NCI-H1092 treated with DMSO at 0.1 percent for 48 hours (cell line): ENCODE data around the gene PDGFRB.

Experiments
- DNase-seq: peaks from one replicate; lab custom pipeline; 2025; lab: John Stamatoyannopoulos, UW

PDGFRB gene

DNA sequence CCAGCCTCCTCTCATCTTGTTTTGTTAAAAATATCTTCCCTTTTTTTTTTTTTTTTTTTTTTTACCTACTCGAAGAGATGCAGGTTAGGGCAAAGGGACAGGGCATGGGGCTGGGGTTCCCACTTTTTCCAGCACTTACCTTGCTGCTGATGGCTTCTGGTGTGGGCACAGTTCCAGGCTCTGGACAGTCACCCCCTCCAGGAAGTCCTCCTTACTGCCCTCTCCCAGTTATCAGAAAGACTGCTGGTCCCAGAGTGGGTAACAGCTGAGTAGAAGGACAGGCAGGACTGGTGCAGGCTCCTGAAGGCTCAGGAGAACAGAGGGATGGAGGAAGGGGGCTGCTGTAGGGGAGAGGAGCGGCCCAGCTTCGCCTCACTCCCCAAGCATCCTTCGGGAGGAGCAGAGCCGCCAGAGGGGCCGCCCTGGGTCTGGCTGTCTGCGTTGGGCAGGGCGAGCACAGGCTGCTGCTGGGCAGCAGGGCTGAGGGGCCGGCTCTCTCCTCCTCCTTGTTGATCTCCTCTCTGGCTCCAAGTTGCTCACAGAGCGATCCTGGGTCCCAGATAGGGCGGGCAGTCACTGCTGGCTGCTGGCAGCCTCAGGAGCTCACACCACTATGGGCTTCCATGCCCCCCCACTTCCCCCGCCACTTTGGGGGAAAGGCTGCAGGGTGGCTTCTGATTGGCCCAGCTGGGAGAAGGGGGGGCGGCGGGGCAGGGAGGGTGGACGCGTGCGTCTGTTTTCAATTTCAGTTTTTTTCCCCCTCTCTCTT lies at the start of gene PDGFRB:
Gene PDGFRB, minus strand, starts transcription at position 588 of the 769 bp plus-strand sequence. CDS start 18,798 bp downstream, outside the sequence.
- DNase-seq = no peak

DNA sequence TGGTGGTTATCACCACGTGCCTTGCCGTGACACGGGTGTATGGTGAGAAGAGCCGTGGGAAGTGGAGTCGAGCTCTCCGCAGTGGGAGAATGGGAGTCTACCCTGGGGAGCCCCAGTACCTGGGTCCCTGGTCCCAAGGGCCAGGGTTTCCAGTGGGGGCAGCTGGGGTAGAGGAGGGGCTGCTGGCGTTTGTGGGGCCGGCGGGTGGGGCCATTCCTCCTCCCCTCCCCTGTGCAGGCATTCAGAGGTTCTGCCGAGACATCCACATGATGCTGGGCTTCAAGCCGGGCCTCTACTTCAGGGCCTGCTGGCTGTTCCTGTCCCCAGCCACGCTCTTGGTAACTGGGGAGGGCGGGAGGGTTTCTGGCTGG lies 48.9 kb upstream of the PDGFRB start:
- DNase-seq = no peak

DNA sequence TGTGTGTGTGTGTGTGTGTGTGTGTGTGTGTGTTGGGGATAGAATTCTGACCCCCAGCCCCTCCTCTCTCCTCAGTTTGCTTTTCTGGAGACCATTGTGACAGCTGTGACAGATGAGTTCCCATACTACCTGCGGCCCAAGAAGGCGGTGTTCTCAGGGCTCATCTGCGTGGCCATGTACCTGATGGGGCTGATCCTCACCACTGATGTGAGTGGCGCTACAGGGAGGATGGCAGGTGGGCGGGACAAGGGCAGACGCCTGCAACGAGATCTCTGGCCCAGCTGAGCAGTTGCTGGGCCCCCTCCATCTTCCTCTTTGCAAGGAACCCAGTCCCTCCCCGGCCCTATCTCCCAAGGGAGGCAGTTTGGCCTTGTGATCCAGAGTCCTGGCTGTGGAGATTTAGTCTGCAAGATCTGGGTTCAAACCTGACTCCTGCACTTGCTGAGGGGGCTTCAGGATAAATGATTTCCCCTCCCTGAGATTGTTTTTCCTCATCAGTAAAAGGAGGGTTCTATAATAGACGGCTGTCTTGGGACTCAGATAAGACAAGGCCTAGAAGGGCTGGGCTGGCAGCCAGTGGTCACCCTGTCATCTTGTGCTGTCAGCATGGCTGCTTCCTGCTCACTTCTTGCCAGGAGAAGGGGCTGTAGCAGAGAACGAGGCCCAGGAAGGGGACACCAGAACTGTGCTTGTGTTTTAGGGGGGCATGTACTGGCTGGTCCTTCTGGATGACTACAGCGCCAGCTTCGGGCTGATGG lies 48.4 kb upstream of the PDGFRB start:
- no peak for DNase-seq

DNA sequence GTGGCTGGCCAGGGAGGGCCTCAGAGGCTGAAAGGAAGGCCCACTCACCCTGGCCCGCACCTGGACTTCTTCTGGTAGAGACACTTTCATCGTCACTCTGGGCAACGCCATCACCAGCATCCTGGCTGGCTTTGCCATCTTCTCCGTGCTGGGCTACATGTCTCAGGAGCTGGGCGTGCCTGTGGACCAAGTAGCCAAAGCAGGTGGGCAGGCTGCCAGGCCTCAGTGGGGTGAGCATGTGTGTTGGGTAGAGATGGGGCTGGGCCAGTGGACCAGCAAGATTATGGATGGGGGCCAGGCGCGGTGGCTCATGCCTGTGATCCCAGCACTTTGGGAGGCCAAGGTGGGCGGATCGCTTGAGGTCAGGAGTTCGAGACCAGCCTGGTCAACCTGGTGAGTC lies 46.9 kb upstream of the PDGFRB start:
- no peak for DNase-seq

DNA sequence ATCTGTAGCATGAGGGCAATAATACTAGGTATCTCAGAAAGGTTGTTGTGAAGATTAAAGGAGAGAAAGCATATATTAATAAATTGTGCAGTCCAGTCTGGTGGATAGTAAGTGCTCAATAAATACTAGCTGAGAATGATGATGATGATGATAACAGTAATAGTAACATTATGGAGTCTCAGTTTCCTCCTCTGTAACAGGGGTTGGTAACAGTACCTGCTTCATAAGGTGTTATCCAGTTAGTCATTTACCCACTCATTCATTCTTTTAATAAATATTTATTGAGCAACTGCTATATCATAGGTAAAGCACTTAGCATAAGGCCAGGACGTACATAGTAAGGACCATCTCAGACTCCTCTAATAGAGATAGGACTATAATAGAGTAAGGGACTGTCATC lies 41.8 kb upstream of the PDGFRB start:
- DNase-seq = no peak

DNA sequence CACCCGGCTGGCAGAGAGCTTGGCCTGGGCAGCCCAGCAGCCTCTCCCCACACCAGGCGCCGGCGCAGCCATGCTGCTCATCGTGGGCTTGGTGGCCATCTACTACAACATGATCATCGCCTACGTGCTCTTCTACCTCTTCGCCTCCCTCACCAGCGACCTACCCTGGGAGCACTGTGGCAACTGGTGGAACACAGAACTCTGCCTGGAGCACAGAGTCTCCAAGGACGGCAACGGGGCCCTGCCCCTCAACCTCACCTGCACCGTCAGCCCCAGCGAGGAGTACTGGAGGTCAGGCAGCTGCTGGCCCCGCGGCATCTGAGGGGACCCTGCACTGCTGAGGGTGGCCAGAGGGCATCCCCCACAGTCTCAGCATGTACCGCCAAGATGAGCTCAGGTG lies 41.3 kb upstream of the PDGFRB start:
- no peak for DNase-seq

DNA sequence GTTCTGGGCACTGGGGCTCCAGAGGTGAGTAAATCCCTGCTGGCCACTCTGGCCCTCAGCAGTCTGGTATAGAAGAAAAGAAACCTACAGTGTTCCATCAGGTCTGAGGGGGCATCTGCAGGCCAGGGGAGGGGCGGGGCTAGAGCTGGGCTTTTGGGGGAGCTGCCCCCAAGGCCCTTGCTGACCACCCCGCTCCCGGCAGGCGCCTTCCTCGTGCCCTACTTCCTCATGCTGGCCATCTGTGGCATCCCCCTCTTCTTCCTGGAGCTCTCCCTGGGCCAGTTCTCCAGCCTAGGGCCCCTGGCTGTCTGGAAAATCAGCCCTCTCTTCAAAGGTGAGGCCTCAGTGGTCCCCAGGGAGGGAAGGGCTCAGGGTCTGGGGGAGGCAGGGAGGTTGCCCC lies 40.9 kb upstream of the PDGFRB start:
- no peak for DNase-seq

DNA sequence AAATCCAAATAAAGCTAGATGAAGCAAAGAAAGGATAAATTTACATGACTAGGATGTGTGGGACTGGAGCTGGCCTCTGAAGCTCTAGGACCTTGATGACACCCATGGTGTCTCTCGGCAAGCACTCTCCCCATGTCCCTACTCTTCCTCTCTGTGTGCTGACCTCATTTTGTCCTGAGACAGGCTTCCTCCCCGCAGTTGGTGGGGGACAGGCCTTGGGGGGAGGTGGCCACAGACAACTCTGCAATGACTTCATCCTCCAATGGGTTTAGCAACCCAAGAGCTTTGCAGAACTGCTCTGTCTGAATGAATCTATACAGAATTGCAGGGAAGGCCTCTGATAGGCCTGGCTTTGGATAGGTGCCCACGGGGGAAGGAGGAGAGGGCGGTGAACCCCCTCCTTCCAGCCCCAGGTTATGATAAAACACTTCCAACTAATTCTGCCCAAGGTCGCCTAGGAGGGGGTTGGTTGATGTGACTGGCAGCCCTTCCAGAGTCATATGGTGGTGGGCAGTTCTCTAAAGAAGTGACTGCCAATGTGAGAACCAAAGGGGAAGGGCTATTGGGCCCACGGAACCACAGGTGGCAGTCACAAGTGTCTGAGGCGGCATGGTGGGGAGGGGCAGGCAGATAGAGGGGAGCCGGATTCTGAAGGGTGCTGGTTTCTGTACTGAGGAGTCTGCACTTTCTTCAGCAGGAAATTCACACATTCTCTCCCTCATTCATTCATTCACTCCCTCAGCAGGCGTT lies 40.3 kb upstream of the PDGFRB start:
- DNase-seq = no peak

DNA sequence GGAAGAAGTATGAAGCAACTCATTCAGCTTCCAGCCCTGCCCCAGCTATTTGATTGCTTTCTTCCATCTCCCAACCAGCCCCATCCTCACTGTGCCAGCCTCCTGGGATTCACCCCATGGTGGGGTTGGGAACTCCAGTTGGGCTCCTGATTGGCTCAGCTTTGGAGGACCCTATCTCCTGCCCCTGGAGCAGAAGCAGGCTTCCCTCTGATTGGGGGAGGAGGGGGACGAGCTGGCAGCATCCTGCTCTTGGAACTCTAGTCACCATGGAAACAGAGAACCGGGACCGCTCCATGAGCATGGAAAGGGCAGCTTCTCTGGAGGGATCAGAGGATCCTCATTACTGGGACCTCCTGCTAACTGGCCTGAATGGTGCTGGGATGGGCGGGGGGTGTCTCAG lies 36.8 kb upstream of the PDGFRB start:
- no peak for DNase-seq

DNA sequence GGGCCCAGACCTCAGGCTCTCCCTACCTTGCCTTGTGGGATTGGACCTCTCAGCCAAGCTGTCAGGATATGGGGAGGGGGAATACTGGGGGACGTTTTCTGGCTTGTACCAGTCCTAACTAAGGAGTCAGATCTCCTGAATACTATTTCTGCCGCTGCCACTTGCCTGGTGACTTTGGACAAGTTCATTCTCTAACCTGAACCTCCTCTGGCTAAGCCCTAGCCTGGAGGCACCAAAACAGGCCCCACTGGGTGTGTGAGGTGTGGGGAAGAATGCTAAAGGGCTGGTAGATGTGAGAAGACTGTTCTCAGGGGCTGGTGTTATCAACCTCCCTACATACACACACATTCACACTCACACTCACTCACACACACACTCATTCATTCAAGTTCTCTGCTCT lies 35.3 kb upstream of the PDGFRB start:
- no peak for DNase-seq

DNA sequence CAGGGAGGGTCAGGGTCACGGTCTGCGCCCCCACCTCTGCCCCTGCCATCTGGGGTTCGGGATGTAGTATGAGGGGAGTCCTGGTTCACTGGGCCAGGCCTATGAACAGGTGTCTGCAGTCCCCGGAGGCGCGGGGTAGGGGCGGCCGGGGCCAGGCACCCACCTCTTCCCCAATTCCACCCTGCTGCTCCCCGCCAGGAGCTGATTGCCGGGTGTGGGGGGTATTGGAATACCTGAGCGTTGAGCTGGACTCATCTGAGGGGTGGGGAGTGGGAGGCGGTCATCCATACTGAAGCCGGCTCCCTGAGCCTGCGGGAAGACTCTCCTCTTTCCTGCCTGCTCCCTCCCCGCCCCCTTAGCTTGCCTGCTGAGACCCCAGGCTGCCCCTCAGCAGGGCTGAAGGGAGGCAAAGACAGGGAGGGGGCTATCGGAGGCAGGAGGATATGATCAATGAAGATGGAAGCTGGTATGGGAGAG lies 34.9 kb upstream of the PDGFRB start:
- no peak for DNase-seq

DNA sequence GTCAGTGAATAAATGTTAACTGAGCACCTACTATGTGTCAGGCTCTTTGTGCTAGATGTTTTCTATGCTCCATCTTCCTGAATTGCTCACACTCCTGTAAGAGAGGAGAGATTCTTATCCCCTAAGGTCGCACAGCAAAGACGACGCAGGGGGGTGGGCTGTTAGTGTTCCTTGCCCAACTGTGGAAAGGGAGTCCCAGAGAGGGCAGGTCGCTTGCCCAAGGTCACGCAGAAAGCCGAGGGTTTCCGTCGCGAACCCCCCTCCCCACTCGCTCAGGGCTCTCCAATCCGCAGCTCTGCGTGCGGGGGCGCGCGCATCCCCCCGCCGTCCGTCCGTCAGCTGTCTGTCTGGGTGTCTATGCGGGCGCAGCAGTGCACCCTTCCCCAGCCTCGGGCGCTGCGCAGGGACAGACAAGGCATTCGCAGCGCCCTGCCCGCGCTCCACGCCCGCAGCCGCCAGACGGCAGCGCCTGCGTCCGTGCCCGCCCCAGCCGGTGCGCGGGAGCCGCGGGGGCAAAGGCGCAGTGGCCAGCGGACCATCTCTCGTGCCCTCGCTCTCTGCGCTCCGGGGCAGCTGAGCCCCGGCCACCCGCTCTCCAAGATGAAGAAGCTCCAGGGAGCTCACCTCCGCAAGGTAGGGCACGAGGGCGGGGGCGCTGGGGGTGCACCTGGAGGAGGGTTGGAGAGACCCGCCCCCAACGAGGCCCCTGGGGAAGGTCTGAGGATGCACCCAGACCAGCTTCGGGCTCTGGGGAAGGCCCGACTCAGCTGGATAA lies 34.3 kb upstream of the PDGFRB start, which contains the start of gene SLC6A7:
Gene SLC6A7, plus strand, starts transcription at position 335 of the 775 bp plus-strand sequence. Its CDS starts 266 bp downstream, at position 601.
- no peak for DNase-seq

DNA sequence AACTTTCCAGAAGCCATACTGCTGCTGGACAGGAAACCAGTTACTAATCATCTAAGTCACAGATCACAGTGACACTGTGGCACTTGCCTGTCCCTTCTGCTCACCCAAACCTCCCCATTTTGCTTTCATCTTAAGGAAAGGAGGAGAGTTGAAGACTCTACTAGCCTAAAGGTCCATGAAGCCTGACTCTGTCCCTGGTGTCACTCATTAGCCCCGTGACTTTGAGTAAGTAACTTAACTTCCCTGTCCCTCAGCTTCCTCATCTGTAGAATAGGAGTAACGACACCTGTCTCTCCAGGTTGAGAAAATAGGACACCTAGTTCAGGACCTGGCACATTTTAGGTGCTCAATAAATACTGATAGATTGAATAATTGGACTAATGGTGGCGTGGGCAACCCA lies 33.7 kb upstream of the PDGFRB start:
- DNase-seq = no peak

DNA sequence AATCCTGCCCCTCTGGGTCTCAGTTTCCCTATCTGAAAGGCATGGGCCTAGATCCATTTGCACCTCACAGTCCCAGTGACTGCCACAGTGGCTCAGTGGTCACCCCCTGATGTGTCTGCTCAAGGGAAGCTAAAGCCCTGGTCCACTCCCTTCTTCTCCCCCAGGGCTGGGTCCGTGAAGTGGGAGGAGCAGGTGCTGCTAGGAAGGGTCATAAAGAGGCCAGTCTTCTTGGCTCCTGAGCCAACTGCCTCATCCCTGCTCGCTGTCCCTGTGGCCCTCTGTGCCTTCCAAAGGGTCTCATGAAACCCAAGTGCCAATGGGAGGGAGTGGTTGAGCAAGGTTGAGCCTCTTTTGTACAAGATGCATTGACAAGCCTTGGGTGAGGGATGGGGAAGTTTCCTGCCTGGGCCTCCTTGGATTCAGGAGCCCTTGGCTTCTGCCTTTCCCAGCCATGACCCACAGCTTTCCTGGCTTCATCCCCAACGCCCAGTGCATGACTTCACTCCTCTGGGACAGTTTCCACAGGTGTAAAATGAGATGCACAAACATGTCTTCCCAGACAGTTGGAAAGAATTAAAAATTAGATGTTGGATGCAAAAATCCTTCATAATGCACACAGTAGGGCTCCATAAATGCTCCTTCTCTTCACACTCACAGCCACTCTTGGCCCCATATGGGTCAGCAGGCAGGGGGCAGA lies 32.6 kb upstream of the PDGFRB start:
- DNase-seq = no peak

DNA sequence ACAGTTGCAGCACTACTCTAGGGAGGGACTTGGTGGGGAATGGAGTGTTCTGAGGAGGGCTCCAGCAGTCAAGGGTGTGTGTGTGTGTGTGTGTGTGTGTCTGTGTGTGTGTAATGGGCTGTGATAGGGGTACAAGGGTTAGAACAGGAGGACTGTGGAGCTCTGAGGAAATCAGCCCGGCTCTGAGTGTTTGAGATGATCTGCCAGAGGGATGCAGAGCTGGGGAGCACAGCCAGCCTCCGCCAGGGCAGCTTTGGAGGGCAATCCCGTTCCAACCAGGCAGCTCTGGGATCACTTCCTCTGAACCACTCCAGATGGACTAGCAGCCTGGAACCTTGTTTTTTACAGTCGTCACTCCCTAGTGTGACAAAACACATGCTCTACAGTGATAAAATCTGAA lies 31.3 kb upstream of the PDGFRB start:
- DNase-seq = no peak

DNA sequence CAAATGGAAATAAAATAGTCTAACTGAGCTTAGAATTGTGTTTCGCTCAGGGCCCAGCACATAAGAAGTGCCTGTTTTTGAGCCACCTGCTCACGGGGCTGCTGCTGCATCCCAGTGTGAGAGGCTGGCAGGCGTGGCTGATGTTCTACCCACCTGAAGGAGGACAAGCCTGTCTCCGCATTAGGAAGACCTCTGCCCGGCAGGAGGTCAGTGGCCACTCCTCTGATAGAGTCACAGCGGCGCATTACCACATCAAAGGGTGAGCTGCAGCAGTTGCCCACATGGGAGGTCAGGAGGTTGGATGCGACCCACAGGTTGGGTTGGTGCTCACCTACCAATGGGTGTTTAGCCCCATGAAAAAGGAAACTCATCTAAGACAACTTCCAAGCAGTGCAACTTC lies 30.5 kb upstream of the PDGFRB start:
- DNase-seq = no peak

DNA sequence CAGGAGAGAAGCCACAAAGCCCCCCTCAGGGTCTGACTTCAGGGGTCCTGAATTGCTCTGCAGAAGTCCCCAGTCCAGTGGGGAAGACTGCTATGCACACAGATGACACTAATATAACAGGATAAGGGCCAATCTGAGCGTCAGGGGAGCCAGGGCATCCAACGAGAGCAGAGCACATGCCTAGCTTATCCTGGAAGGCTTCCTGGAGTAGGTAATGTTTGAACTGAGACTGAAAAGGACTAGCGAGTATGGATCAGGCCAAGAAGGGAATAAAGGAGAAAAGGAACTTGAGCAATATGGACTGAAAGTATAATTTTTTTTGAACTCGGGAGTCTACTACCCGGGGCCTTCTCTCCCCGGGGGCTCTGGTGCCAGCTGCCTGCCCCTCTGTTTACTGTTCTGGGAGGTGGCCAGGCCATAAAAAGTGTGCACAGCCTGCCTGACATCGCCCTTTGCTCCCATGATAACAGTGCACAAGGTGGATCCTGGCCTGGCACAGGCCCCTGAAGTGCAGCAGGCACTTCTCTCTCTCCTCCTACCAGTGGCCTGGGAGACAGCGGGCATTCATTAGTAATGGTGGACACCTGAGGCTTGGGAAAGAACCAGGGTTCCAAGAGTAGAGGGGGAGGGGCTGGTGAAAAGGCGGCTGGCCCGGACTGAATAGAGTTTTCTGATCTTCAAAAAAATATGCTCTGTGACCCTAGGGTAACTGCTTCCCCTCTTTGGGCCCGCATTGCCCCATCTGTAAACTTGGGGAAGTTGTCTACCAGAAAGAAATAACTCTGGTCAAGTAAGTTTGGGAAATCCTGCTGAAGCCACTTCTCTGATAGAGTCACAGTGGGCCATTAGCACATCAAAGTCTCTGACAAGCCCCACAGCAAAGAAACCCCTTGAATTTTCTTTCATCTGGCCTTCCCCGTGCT lies 29.6 kb upstream of the PDGFRB start:
- DNase-seq = no peak

DNA sequence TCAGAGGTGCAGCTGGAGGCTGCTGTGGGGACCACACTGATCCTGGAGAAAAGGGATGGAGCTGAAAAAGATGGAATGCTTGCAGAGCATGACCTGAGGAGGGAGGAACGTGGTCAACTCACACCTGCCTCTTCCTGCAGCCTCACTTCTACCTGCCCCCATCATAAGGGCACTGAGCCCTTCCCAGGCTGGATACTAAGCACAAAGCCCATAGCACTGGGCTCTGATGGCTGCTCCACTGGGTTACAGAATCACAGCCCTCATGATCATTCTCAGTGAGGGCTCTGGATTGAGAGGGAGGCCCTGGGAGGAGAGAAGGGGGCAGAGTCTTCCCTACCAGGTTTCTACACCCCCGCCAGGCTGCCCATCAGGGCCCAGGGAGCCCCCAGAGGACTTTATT lies 28.4 kb upstream of the PDGFRB start:
- no peak for DNase-seq

DNA sequence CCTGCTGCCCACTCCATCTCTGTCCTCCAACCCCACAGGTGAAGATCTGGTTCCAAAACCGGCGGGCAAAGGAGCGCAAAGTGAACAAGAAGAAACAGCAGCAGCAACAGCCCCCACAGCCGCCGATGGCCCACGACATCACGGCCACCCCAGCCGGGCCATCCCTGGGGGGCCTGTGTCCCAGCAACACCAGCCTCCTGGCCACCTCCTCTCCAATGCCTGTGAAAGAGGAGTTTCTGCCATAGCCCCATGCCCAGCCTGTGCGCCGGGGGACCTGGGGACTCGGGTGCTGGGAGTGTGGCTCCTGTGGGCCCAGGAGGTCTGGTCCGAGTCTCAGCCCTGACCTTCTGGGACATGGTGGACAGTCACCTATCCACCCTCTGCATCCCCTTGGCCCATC lies 27.8 kb upstream of the PDGFRB start:
- DNase-seq = no peak

DNA sequence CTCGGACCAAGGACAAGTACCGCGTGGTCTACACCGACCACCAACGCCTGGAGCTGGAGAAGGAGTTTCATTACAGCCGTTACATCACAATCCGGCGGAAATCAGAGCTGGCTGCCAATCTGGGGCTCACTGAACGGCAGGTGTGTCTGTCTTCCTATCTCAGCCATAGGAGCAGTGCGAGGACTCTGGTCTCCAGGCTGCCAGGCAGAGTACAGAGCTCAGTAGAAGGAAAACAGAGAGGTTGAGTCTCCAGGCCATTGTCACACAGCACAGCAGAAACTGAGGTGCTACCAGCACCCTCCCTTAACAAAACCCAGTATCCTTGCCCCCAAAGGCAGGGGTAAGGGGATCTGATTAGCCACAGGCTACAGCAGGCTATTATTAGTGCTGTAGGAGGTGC lies 27.1 kb upstream of the PDGFRB start:
- no peak for DNase-seq
